ENCODE results near the gene KANK4.

- TF ChIP-seq POLR2AphosphoS5 (IDR thresholded peaks at IDR 0.05) = no peak
- no peak for TF ChIP-seq POLR2A (IDR thresholded peaks at IDR 0.05)
- TF ChIP-seq CTCF (IDR thresholded peaks at IDR 0.05) = no peak
Observed at GRCh38 chr1:62341089-62341488, 21.9 kb upstream of the KANK4 start.
